ENCODE measurements around the gene DAB2IP. TPM values are rescaled to one million over a fixed set of nuclear protein-coding genes. Genes with fewer than 3 reads are reported as not detected.

The DAB2IP gene
- total and polyA plus RNA-seq, 8 donors: 17.5 to 303 (median 45.6) TPM

DNA sequence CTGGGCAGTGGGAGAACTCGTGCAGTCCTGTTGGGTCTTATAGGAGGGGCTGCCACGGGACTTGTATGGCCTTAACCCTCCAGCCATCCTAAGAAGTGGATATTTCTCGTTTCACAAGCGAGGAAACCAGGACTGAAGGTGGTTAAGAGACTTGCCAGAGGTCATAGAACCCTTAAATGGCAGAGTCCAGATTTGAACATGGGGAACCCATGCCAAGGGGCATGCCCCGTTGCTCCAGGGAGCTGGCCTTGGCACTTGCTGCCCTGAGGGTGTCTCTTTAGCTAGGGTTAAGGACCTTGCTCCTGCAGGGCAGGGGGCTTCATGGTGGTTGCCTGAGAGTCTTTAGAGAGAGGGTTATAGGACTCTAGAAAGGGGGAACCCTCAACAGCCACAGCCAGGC, 63.4 kb downstream of the DAB2IP start:
- no peak for TF ChIP-seq POLR2AphosphoS5 (IDR thresholded peaks at IDR 0.05)
- no peak for TF ChIP-seq POLR2A (IDR thresholded peaks at IDR 0.05)
- TF ChIP-seq, protein P1, sequence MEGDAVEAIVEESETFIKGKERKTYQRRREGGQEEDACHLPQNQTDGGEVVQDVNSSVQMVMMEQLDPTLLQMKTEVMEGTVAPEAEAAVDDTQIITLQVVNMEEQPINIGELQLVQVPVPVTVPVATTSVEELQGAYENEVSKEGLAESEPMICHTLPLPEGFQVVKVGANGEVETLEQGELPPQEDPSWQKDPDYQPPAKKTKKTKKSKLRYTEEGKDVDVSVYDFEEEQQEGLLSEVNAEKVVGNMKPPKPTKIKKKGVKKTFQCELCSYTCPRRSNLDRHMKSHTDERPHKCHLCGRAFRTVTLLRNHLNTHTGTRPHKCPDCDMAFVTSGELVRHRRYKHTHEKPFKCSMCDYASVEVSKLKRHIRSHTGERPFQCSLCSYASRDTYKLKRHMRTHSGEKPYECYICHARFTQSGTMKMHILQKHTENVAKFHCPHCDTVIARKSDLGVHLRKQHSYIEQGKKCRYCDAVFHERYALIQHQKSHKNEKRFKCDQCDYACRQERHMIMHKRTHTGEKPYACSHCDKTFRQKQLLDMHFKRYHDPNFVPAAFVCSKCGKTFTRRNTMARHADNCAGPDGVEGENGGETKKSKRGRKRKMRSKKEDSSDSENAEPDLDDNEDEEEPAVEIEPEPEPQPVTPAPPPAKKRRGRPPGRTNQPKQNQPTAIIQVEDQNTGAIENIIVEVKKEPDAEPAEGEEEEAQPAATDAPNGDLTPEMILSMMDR (IDR thresholded peaks at IDR 0.05): no peak
- TF ChIP-seq EP300 (IDR thresholded peaks at IDR 0.05): no peak
- no peaks in the 10 kb centered on the region for H3K36me3 ChIP-seq
- no peak overlapping the region for H3K27ac ChIP-seq
- no peaks in the 10 kb centered on the region for H3K9me3 ChIP-seq
- H3K4me1 ChIP-seq: peaks cover 4 to 64% (median 38%) of the 10 kb centered on the region in 4 donors
- no peak for DNase-seq
- 86 to 98% (median 91%) methylated on average over 5 of the region's 5 CpGs for WGBS, 5 donors
- no peaks in the 10 kb centered on the region for H3K27me3 ChIP-seq
- no peak overlapping the region for H3K4me3 ChIP-seq
- intact Hi-C loops (cut with DNase I; ENCODE audit: low total_unique reads): no loop called here

DNA sequence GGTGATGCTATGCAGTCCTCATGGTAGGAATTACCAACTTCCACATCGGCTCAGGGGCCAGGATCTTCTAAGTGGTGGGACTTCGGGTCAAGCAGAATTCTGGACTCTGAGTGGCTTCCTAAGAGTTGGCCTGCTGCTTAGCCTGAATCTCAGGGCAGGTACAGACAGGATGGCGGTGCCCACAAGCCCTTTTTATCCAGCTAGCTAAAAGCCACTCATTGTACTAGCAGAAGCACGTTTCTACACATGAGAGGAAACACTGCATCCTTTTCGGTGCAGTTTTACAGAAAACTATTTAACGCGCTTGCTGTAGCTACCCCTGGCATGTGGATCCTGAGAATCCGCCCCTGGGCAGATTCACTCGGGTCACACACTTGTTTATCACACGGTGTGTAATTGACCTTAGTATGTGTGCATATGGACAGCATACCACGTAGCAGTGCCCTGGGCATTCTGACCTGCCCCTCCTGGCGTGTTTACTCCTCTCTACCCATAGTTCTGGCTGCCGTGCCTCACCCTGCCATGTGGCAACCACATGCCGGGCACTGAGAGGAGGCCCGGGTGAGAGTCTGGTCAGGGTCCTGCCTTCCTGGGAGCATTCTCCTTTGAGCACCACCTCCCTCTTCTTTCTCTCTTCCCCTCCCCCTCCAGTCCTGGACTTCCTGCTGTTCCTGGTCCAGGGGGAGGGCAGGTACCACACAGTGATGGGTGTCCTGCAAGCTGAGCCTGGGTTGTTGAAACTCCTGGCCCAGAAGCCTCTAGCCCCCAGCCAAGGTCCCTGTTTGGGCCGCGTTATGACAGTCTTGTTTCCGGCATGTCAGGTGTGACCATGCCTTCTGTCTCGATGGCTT, 65.9 kb downstream of the DAB2IP start:
- 70 to 83% (median 77%) methylated on average over 14 to 19 of the region's 19 CpGs for WGBS, 5 donors
- Histone ChIP-seq H3K27me3 (no peaks in the 10 kb centered on the region), H3K4me3 (no peak overlapping the region), H3K4me1 (peaks cover 29 to 80% (median 54%) of the 10 kb centered on the region in 4 donors), H3K9me3 (no peaks in the 10 kb centered on the region), H3K27ac (peak overlapping the region in 2 of 5 donors; percentile 31 to 32), H3K36me3 (no peaks in the 10 kb centered on the region)
- no peak for DNase-seq
- TF ChIP-seq POLR2AphosphoS5 (IDR thresholded peaks at IDR 0.05) (no peak), EP300 (IDR thresholded peaks at IDR 0.05) (no peak), POLR2A (IDR thresholded peaks at IDR 0.05) (no peak)
- TF ChIP-seq, protein P1 (IDR thresholded peaks at IDR 0.05): no peak
- intact Hi-C loops (cut with DNase I; ENCODE audit: low total_unique reads): no loop called here

DNA sequence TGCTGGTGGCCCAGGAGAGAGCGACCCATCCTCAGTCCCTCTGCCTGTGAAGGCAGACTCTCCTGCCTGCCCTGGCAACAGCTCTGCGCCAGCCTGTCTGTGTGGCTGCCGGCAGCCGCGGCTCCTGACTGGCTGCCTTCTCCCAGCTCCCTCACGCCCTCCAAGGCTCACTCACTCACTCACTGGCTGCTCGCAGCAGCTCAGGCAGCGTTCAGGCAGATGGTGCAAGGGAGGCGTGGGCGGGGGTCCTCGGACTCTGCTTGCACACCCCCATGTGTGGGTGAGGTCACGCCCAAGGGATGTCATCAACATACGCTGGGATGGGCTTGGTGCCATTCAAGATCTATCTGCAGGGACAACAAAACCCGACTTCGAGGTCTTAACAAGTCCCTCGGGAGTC, 66.7 kb downstream of the DAB2IP start:
- DNase-seq: peak in 1 of 2 donors; percentile 86
- peak overlapping the region in 2 of 5 donors; percentile 31 to 32 for H3K27ac ChIP-seq
- no peaks in the 10 kb centered on the region for H3K27me3 ChIP-seq
- intact Hi-C loops (cut with DNase I; ENCODE audit: low total_unique reads): no loop called here
- 58 to 68% (median 62%) methylated on average over 14 to 16 of the region's 16 CpGs for WGBS, 5 donors
- H3K9me3 ChIP-seq: no peaks in the 10 kb centered on the region
- peaks cover 36 to 83% (median 58%) of the 10 kb centered on the region in 4 donors for H3K4me1 ChIP-seq
- no peaks in the 10 kb centered on the region for H3K36me3 ChIP-seq
- TF ChIP-seq POLR2AphosphoS5 (IDR thresholded peaks at IDR 0.05) (no peak), POLR2A (IDR thresholded peaks at IDR 0.05) (no peak), EP300 (IDR thresholded peaks at IDR 0.05) (no peak)
- TF ChIP-seq, protein P1 (IDR thresholded peaks at IDR 0.05): no peak
- H3K4me3 ChIP-seq: no peak overlapping the region

DNA sequence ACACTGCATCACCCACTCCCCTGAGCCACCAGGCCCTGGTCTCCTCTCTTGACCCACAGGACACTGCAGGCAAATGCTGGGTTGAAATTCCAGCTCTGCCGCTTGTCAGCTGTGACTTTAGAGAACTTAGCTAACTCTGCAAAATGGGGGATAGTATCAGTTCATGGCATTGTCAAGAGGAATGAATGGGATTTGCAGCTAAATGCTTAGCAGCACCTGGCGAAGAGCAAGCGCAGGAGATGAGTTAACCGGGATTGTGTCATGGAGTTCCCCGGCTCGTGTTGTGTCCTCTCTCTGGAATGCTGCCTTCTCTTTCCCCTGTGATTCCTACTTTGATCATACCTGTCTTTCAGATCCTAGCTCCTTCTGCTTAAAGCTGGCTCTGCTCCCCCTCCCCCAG, 67.1 kb downstream of the DAB2IP start:
- Histone ChIP-seq H3K27ac (peak overlapping the region in 2 of 5 donors; percentile 2 to 25), H3K4me1 (peaks cover 40 to 84% (median 63%) of the 10 kb centered on the region in 4 donors)
- 84 to 95% (median 87%) methylated on average over 6 of the region's 6 CpGs for WGBS, 5 donors

More for the DNA sequence above, 67.1 kb downstream of the DAB2IP start:
- no peaks in the 10 kb centered on the region for H3K9me3 ChIP-seq
- no peaks in the 10 kb centered on the region for H3K36me3 ChIP-seq
- intact Hi-C loops (cut with DNase I; ENCODE audit: low total_unique reads): no loop called here
- no peak for DNase-seq
- no peak for TF ChIP-seq POLR2AphosphoS5 (IDR thresholded peaks at IDR 0.05)
- TF ChIP-seq EP300 (IDR thresholded peaks at IDR 0.05): no peak
- no peak for TF ChIP-seq POLR2A (IDR thresholded peaks at IDR 0.05)
- TF ChIP-seq, protein P1 (IDR thresholded peaks at IDR 0.05): no peak
- no peaks in the 10 kb centered on the region for H3K27me3 ChIP-seq
- H3K4me3 ChIP-seq: no peak overlapping the region

All from stomach (tissue), 9 donors.